ENCODE results near the gene MTHFD1. TPM values are rescaled to one million over a fixed set of nuclear protein-coding genes. Genes with fewer than 3 reads are reported as not detected.

The MTHFD1 gene
- total RNA-seq, 1 experiment from 2014 or later: 153 TPM

DNA sequence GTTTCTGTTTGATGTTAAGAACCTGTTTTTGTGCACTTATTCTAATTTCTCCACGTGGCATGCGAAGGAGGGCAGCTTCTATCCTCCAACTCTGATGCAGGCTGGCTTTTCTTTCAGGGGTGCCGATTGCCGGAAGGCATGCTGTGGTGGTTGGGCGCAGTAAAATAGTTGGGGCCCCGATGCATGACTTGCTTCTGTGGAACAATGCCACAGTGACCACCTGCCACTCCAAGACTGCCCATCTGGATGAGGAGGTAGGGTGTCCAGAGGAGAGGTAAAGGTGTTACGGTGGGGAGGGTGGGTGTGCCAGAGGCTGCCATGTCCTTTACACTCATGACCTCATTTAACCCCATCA, 29.6 kb downstream of the MTHFD1 start:
- no peak overlapping the region for H3K4me3 ChIP-seq (replicated peaks in 1 of 2; ENCODE audit: low read depth in 1 of 2, low read length in 2 of 2)
- ChIA-PET CTCF (interaction anchor here (3.2 kb wide), 1 partner anchor 12 kb away, joined by 14 read pairs; no protein-coding TSS in a partner anchor), RAD21 (ENCODE audit: low non-redundant PET in 1 of 2, low total read pairs in 2 of 2, uncharacterized antibody in 2 of 2, unreplicated experiment in 2 of 2) (no interaction called here), POLR2A (interaction anchor here (0.9 kb wide), 1 partner anchor 30 kb away, joined by 3 read pairs; the partner anchor contains the start of gene MTHFD1)
- peaks cover 29 to 60% of the 10 kb centered on the region in 2 experiments; a peak in 3 of 4 replicates for H3K36me3 ChIP-seq (ENCODE audit: control insufficient read depth in 1 of 2, insufficient read depth in 2 of 2, low read length in 2 of 2)
- no peaks in the 10 kb centered on the region for H4K20me1 ChIP-seq (ENCODE audit: insufficient read depth)
- H3K4me1 ChIP-seq (ENCODE audit: control insufficient read depth in 1 of 2, insufficient read depth in 2 of 2, low read length in 2 of 2): peaks cover 8 to 13% of the 10 kb centered on the region in 2 experiments
- no peaks in the 10 kb centered on the region for H3K9me3 ChIP-seq (ENCODE audit: control insufficient read depth in 1 of 2, insufficient read depth in 1 of 2, low read depth in 1 of 2, low read length in 2 of 2)
- no peak overlapping the region for H2AFZ ChIP-seq (ENCODE audit: low read depth, low read length, poor library complexity, severe bottlenecking)
- intact Hi-C loops (cut with micrococcal nuclease): no loop called here
- no TSS peak for BruUV-seq (replicated peaks)
- no peak overlapping the region for H3K27ac ChIP-seq (ENCODE audit: low read depth, low read length)
- no peak for ATAC-seq
- no peaks in the 10 kb centered on the region for H3K27me3 ChIP-seq (ENCODE audit: insufficient read depth, low read length)
- H3K4me2 ChIP-seq (ENCODE audit: low read length): no peak overlapping the region
- DNase-seq (ENCODE audit: low read depth, low spot score): no peak
- TF ChIP-seq JUND (IDR thresholded peaks at IDR 0.05) (no peak), EZH2 (IDR thresholded peaks at IDR 0.05) (no peak), POLR2A (IDR thresholded peaks at IDR 0.05; ENCODE audit: borderline replicate concordance, extremely low read depth, insufficient read depth, insufficient read length) (no peak), ELF1 (IDR thresholded peaks at IDR 0.05; ENCODE audit: borderline replicate concordance, low read depth) (no peak), TCF7L2 (IDR thresholded peaks at IDR 0.05; ENCODE audit: borderline replicate concordance, extremely low read depth, insufficient read depth, insufficient read length) (no peak), FOSL1 (IDR thresholded peaks at IDR 0.05; ENCODE audit: low read depth) (no peak), CEBPB (IDR thresholded peaks at IDR 0.05; ENCODE audit: low read depth) (no peak)
- TF ChIP-seq, protein P1, sequence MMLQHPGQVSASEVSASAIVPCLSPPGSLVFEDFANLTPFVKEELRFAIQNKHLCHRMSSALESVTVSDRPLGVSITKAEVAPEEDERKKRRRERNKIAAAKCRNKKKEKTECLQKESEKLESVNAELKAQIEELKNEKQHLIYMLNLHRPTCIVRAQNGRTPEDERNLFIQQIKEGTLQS (IDR thresholded peaks at IDR 0.05): no peak
- H3K79me2 ChIP-seq (ENCODE audit: insufficient read depth, low read length): no peaks in the 10 kb centered on the region
- no peaks in the 10 kb centered on the region for H3K9me2 ChIP-seq (ENCODE audit: insufficient read depth)
- no peak overlapping the region for H3K9ac ChIP-seq (ENCODE audit: low read length)

DNA sequence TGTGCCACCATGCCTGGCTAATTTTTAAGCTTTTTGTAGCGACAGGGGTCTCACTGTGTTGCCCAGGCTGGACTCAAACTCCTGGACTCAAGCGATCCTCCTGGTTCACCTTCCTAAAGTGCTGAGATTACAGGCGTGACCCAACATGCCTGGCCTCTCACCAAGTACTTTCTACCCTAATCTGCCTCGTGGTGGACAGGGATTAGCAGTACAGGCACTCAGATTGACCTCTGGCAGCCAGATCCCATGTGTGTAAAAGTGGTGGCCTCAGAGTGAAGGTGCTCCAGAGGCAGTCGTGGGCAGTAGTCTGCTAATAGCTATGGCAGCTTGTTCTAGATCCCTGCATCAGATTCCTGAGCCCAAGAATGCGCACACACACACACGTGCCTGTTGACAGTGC, 30.9 kb downstream of the MTHFD1 start:
- no TSS peak for BruUV-seq (replicated peaks)
- RAD21 ChIA-PET (ENCODE audit: low non-redundant PET in 1 of 2, low total read pairs in 2 of 2, uncharacterized antibody in 2 of 2, unreplicated experiment in 2 of 2): no interaction called here
- intact Hi-C loops (cut with micrococcal nuclease): no loop called here
- TF ChIP-seq POLR2AphosphoS5 (IDR thresholded peaks at IDR 0.05; ENCODE audit: low read depth, low read length) (no peak), YY1 (IDR thresholded peaks at IDR 0.05; ENCODE audit: extremely low read depth, insufficient replicate concordance, low read depth, low read length) (no peak), ZFX (IDR thresholded peaks at IDR 0.05) (no peak), SIN3A (IDR thresholded peaks at IDR 0.05; ENCODE audit: low read depth) (no peak), SP1 (IDR thresholded peaks at IDR 0.05; ENCODE audit: low read depth) (no peak), EZH2 (IDR thresholded peaks at IDR 0.05) (no peak), RAD21 (IDR thresholded peaks at IDR 0.05; ENCODE audit: low read depth) (no peak), POLR2A (IDR thresholded peaks at IDR 0.05; ENCODE audit: borderline replicate concordance, extremely low read depth, insufficient read depth, insufficient read length) (no peak), ELF1 (IDR thresholded peaks at IDR 0.05; ENCODE audit: borderline replicate concordance, low read depth) (no peak), EZH2phosphoT487 (IDR thresholded peaks at IDR 0.05; ENCODE audit: borderline replicate concordance) (no peak), JUND (IDR thresholded peaks at IDR 0.05) (no peak), CBX3 (IDR thresholded peaks at IDR 0.05; ENCODE audit: low read depth) (no peak), ZNF274 (IDR thresholded peaks at IDR 0.05; ENCODE audit: low read depth, low read length) (no peak)
- TF ChIP-seq, protein P2, sequence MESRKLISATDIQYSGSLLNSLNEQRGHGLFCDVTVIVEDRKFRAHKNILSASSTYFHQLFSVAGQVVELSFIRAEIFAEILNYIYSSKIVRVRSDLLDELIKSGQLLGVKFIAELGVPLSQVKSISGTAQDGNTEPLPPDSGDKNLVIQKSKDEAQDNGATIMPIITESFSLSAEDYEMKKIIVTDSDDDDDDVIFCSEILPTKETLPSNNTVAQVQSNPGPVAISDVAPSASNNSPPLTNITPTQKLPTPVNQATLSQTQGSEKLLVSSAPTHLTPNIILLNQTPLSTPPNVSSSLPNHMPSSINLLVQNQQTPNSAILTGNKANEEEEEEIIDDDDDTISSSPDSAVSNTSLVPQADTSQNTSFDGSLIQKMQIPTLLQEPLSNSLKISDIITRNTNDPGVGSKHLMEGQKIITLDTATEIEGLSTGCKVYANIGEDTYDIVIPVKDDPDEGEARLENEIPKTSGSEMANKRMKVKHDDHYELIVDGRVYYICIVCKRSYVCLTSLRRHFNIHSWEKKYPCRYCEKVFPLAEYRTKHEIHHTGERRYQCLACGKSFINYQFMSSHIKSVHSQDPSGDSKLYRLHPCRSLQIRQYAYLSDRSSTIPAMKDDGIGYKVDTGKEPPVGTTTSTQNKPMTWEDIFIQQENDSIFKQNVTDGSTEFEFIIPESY (IDR thresholded peaks at IDR 0.05; ENCODE audit: extremely low read depth, insufficient replicate concordance, low read length): no peak

More for the DNA sequence above, 30.9 kb downstream of the MTHFD1 start:
- Histone ChIP-seq H4K20me1 (ENCODE audit: insufficient read depth) (no peaks in the 10 kb centered on the region), H3K36me3 (ENCODE audit: control insufficient read depth in 1 of 2, insufficient read depth in 2 of 2, low read length in 2 of 2) (peaks cover 26 to 60% of the 10 kb centered on the region in 2 experiments; a peak in 3 of 4 replicates), H3K9ac (ENCODE audit: low read length) (no peak overlapping the region), H3K27ac (ENCODE audit: low read depth, low read length) (no peak overlapping the region), H3K27me3 (ENCODE audit: insufficient read depth, low read length) (no peaks in the 10 kb centered on the region), H3K79me2 (ENCODE audit: insufficient read depth, low read length) (no peaks in the 10 kb centered on the region), H2AFZ (ENCODE audit: low read depth, low read length, poor library complexity, severe bottlenecking) (no peak overlapping the region), H3K4me1 (ENCODE audit: control insufficient read depth in 1 of 2, insufficient read depth in 2 of 2, low read length in 2 of 2) (peaks cover 8 to 13% of the 10 kb centered on the region in 2 experiments), H3K9me3 (ENCODE audit: control insufficient read depth in 1 of 2, insufficient read depth in 1 of 2, low read depth in 1 of 2, low read length in 2 of 2) (no peaks in the 10 kb centered on the region), H3K4me2 (ENCODE audit: low read length) (no peak overlapping the region), H3K4me3 (replicated peaks in 1 of 2; ENCODE audit: low read depth in 1 of 2, low read length in 2 of 2) (no peak overlapping the region), H3K9me2 (ENCODE audit: insufficient read depth) (no peaks in the 10 kb centered on the region)
- DNase-seq (ENCODE audit: low read depth, low spot score): no peak
- ATAC-seq: no peak
- ChIA-PET CTCF (interaction anchor here (3.2 kb wide), 1 partner anchor 11 kb away, joined by 14 read pairs; no protein-coding TSS in a partner anchor), POLR2A (no interaction called here)
